Thyroid gland (tissue), 4 donors: Measurements from ENCODE around the gene STX10. TPM values are rescaled to one million over a fixed set of nuclear protein-coding genes. Genes with fewer than 3 reads are reported as not detected.

Experiments used
- DNase-seq, 2 donors: peaks; one replicate each; pipeline ENCODE4 v3.0.0-alpha.2; 2019
- H3K27ac ChIP-seq, 3 donors: fragments of 200-600 bp; sonication (generic); 1 replicate in 2 of 3; 2 replicates in 1 of 3; pipeline ENCODE4 v1.5.1; 2016 to 2019; ENCODE audit warnings: mild to moderate bottlenecking in 1 of 3, moderate library complexity in 1 of 3
- H3K27me3 ChIP-seq: fragments of 200-600 bp; sonication (generic); one replicate; pipeline ENCODE4 v1.5.1; 2019
- H3K36me3 ChIP-seq, 2 donors: fragments of 200-600 bp; sonication (generic); one replicate each; pipeline ENCODE4 v1.5.1; 2016 to 2019
- H3K4me1 ChIP-seq, 2 donors: fragments of 200-600 bp; sonication (generic); one replicate each; pipeline ENCODE4 v1.5.1; 2017 to 2019
- H3K4me3 ChIP-seq, 3 donors: fragments of 200-600 bp; sonication (generic); replicated peaks in 1 of 3; 1 replicate in 2 of 3; 2 replicates in 1 of 3; pipeline ENCODE4 v1.5.1; 2016; ENCODE audit warnings: mild to moderate bottlenecking in 1 of 3
- H3K9me3 ChIP-seq: fragments of 200-600 bp; sonication (generic); one replicate; pipeline ENCODE4 v1.5.1; 2017
- CTCF ChIP-seq, 6 experiments: fragments of 200-600 bp in 3 of 6; fragments of 450-650 bp in 3 of 6; sonication (generic) in 3 of 6; IDR thresholded peaks; one replicate each; pipeline ENCODE4 v1.5.1; 2016 to 2019; ENCODE audit warnings: antibody characterized with exemption in 6 of 6, mild to moderate bottlenecking in 2 of 6, inconsistent platforms in 1 of 6, moderate library complexity in 1 of 6
- POLR2A ChIP-seq, 2 donors: fragments of 450-650 bp; IDR thresholded peaks; one replicate each; pipeline ENCODE4 v1.6.1; 2017; ENCODE audit warnings: antibody characterized with exemption in 2 of 2, mild to moderate bottlenecking in 2 of 2, moderate library complexity in 1 of 2
- WGBS, 2 donors: methylation state at CpG; one replicate each; pipeline ENCODE4 v1.1.5; 2017; 5-methylcytosine and 5-hydroxymethylcytosine counted together
- intact Hi-C: fragments of 100-400 bp; cut with DNase I; formaldehyde crosslinking; loops from one replicate; pipeline ENCODE4 v1.15.1; 2023
- total RNA-seq, 4 donors: library from RNA; depleted of rRNA; stranded (reverse); fragments of >200 nt; gene quantifications; one replicate each; pipeline ENCODE4 v1.2.3, GENCODE V29; 2016

STX10 gene
- total RNA-seq, 4 donors from 2014 or later: 39.2 to 91.9 (median 56.5) TPM

GRCh38 chr19:13160557-13160956 lies 10.4 kb upstream of the STX10 start:
- intact Hi-C loops: no loop called here
- H3K4me1 ChIP-seq: peaks cover 37 to 39% of the 10 kb centered on the region in 2 donors
- TF ChIP-seq CTCF (IDR thresholded peaks at IDR 0.05): no peak
- no peak for TF ChIP-seq POLR2A (IDR thresholded peaks at IDR 0.05)
- H3K36me3 ChIP-seq: no peaks in the 10 kb centered on the region
- H3K9me3 ChIP-seq: no peaks in the 10 kb centered on the region
- no peak overlapping the region for H3K27ac ChIP-seq
- 82 to 93% methylated on average over 1 of the region's 1 CpG for WGBS, 2 donors
- no peak for DNase-seq
- no peaks in the 10 kb centered on the region for H3K27me3 ChIP-seq
- no peak overlapping the region for H3K4me3 ChIP-seq

- 96 to 98% methylated on average over 3 of the region's 3 CpGs for WGBS, 2 donors
- no peak for DNase-seq
- Histone ChIP-seq H3K9me3 (no peaks in the 10 kb centered on the region), H3K36me3 (no peaks in the 10 kb centered on the region), H3K4me1 (peaks cover 38 to 41% of the 10 kb centered on the region in 2 donors), H3K4me3 (no peak overlapping the region), H3K27ac (no peak overlapping the region), H3K27me3 (no peaks in the 10 kb centered on the region)
- no peak for TF ChIP-seq CTCF (IDR thresholded peaks at IDR 0.05)
- TF ChIP-seq POLR2A (IDR thresholded peaks at IDR 0.05): no peak
- intact Hi-C loops: no loop called here
Observed at GRCh38 chr19:13159713-13160112, 9.5 kb upstream of the STX10 start.

- intact Hi-C loops: no loop called here
- peak; percentile 86 to 91 for DNase-seq
- peak overlapping the region in 2 of 3 donors; percentile 2 to 96 for H3K4me3 ChIP-seq
- no peaks in the 10 kb centered on the region for H3K27me3 ChIP-seq
- 0 to 7% methylated on average over 5 to 39 of the region's 55 CpGs for WGBS, 2 donors
- TF ChIP-seq CTCF (IDR thresholded peaks at IDR 0.05) (no peak), POLR2A (IDR thresholded peaks at IDR 0.05) (peak in 1 of 2 donors; percentile 37)
- no peaks in the 10 kb centered on the region for H3K9me3 ChIP-seq
- peaks cover 0 to 11% of the 10 kb centered on the region in 2 donors for H3K36me3 ChIP-seq
- H3K4me1 ChIP-seq: peaks cover 12 to 15% of the 10 kb centered on the region in 2 donors
- H3K27ac ChIP-seq: peak overlapping the region; percentile 95 to 100 (median 99)
Observed at GRCh38 chr19:13155472-13156359, 5.5 kb upstream of the STX10 start.

GRCh38 chr19:13154911-13155471 lies 4.8 kb upstream of the STX10 start:
- Histone ChIP-seq H3K4me1 (peaks cover 12 to 15% of the 10 kb centered on the region in 2 donors), H3K36me3 (peaks cover 0 to 11% of the 10 kb centered on the region in 2 donors), H3K27ac (peak overlapping the region; percentile 95 to 100 (median 99)), H3K27me3 (no peaks in the 10 kb centered on the region), H3K9me3 (no peaks in the 10 kb centered on the region), H3K4me3 (peak overlapping the region; percentile 2 to 96 (median 90))
- WGBS, 2 donors: 2 to 4% methylated on average over 16 to 24 of the region's 24 CpGs
- DNase-seq: peak; percentile 96 to 98
- no peak for TF ChIP-seq POLR2A (IDR thresholded peaks at IDR 0.05)
- no peak for TF ChIP-seq CTCF (IDR thresholded peaks at IDR 0.05)
- intact Hi-C loops: no loop called here
